ENCODE data around the gene CLDN34. TPM values are rescaled to one million over a fixed set of nuclear protein-coding genes. Genes with fewer than 3 reads are reported as not detected.

CLDN34 gene
- polyA plus RNA-seq, 1 of the 3 experiments (the other 2 are of a cell fraction), result not detected

DNA sequence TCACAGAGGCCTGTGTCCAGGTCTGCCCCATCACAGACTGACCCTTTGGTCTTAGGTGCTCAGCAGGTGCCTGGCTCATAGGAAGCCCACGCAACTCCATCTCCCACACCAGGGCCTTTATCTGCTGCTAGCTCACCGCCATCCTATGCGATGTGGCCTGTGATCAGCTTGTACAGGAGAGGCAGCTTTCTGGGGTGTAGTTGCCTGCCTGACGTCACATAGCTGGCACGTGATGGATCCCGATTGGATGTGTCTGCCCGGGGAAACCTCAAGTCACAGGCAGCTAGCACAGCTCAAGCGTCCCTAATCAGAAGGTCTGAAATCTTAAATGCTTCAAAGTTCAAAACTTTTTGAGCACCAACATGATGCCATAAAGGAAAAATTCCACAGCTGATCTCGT, 41.2 kb upstream of the CLDN34 start:
- Histone ChIP-seq H3K4me2 (no peak overlapping the region), H3K9me2 (no peaks in the 10 kb centered on the region), H3K4me3 (ENCODE audit: low read depth in 2 of 2, low read length in 1 of 2) (no peak overlapping the region), H3K9ac (no peak overlapping the region), H3F3A (replicated peaks; ENCODE audit: insufficient read depth) (no peaks in the 10 kb centered on the region), H3K27me3 (ENCODE audit: insufficient read depth) (no peaks in the 10 kb centered on the region), H3K27ac (ENCODE audit: low read depth in 2 of 2, low read length in 1 of 2) (no peak overlapping the region), H3K9me3 (no peaks in the 10 kb centered on the region), H4K20me1 (ENCODE audit: insufficient read depth) (no peaks in the 10 kb centered on the region), H3K4me1 (ENCODE audit: control insufficient read depth in 1 of 2, insufficient read depth in 2 of 2, low read depth in 1 of 2, low read length in 1 of 2) (no peaks in the 10 kb centered on the region), H3K36me3 (replicated peaks in 1 of 2; ENCODE audit: control insufficient read depth in 1 of 2, insufficient read depth in 2 of 2, low read length in 1 of 2) (no peaks in the 10 kb centered on the region), H2AFZ (ENCODE audit: low read depth) (no peak overlapping the region), H3K79me2 (ENCODE audit: insufficient read depth) (no peaks in the 10 kb centered on the region)
- POLR2A ChIA-PET, result no interaction called here
- no peak for TF ChIP-seq NRF1 (IDR thresholded peaks at IDR 0.05; ENCODE audit: low read depth, low read length)
- TF ChIP-seq NFIC (IDR thresholded peaks at IDR 0.05; ENCODE audit: borderline replicate concordance), result no peak
- TF ChIP-seq SIN3A (IDR thresholded peaks at IDR 0.05; ENCODE audit: borderline replicate concordance, low read depth, low read length), result no peak
- no peak for TF ChIP-seq SMC3 (IDR thresholded peaks at IDR 0.05; ENCODE audit: low read depth, low read length)
- TF ChIP-seq TCF12 (IDR thresholded peaks at IDR 0.05), result no peak
- TF ChIP-seq, protein P1, sequence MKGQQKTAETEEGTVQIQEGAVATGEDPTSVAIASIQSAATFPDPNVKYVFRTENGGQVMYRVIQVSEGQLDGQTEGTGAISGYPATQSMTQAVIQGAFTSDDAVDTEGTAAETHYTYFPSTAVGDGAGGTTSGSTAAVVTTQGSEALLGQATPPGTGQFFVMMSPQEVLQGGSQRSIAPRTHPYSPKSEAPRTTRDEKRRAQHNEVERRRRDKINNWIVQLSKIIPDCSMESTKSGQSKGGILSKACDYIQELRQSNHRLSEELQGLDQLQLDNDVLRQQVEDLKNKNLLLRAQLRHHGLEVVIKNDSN (IDR thresholded peaks at IDR 0.05; ENCODE audit: borderline replicate concordance, low read depth), result no peak
- no peak for TF ChIP-seq MEF2A (IDR thresholded peaks at IDR 0.05; ENCODE audit: borderline replicate concordance, low read depth)
- no peak for TF ChIP-seq EZH2phosphoT487 (IDR thresholded peaks at IDR 0.05; ENCODE audit: borderline replicate concordance, low read depth)
- no peak for DNase-seq
- WGBS (ENCODE audit: low lambda C conversion rate), result 30% methylated on average over 9 of the region's 9 CpGs
- CTCF ChIA-PET, result no interaction called here

DNA sequence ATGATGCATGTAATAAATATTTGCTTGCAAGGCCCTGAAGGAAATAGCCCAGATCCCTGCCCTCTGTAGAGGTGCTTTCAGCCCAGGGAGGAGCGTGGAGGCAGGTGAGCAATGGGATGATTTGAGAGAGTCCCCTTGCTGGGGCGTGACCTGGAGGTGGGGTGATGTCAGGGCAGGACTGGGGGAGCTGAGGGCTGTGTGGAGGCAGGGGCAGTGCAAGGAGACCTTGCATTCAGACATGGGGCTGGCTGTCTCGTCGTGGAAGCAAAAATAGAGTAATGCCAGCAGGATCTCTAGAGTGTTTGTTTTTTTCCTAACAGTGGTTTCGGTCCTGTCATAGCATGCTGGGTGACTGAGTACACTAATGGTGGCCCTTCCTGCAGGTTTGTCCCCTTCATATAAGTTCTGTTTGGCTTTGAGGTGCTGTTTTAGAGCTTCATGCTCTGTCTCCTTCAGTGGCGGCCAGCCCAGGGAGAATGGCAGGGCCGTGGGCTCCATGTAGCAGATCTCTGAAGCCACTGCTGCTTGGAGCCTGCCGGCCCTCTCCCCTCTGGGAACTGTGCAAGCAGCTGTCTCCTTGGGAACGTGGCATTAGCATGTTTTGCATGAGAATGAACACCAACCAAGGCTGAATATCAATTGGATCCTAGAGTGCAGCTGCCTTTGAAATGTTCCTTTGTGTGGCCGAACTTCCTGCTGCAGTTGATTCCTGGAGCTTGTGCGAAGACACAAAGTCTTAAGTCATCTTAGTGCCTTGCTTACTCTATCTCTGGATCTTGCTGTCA, 39.3 kb upstream of the CLDN34 start:
- DNase-seq, result no peak
- no peak overlapping the region for H3K4me2 ChIP-seq
- no peaks in the 10 kb centered on the region for H3F3A ChIP-seq (replicated peaks; ENCODE audit: insufficient read depth)
- ChIA-PET POLR2A (no interaction called here), CTCF (no interaction called here)
- H3K9ac ChIP-seq, result no peak overlapping the region
- H3K36me3 ChIP-seq (replicated peaks in 1 of 2; ENCODE audit: control insufficient read depth in 1 of 2, insufficient read depth in 2 of 2, low read length in 1 of 2), result no peaks in the 10 kb centered on the region
- TF ChIP-seq, protein P1 (IDR thresholded peaks at IDR 0.05; ENCODE audit: borderline replicate concordance, low read depth), result no peak
- no peaks in the 10 kb centered on the region for H3K79me2 ChIP-seq (ENCODE audit: insufficient read depth)
- no peaks in the 10 kb centered on the region for H4K20me1 ChIP-seq (ENCODE audit: insufficient read depth)
- H2AFZ ChIP-seq (ENCODE audit: low read depth), result no peak overlapping the region
- no peaks in the 10 kb centered on the region for H3K9me2 ChIP-seq
- H3K4me3 ChIP-seq (ENCODE audit: low read depth in 2 of 2, low read length in 1 of 2), result no peak overlapping the region
- H3K4me1 ChIP-seq (ENCODE audit: control insufficient read depth in 1 of 2, insufficient read depth in 2 of 2, low read depth in 1 of 2, low read length in 1 of 2), result no peaks in the 10 kb centered on the region
- WGBS (ENCODE audit: low lambda C conversion rate), result 27% methylated on average over 10 of the region's 11 CpGs
- H3K9me3 ChIP-seq, result no peaks in the 10 kb centered on the region
- no peak overlapping the region for H3K27ac ChIP-seq (ENCODE audit: low read depth in 2 of 2, low read length in 1 of 2)
- no peaks in the 10 kb centered on the region for H3K27me3 ChIP-seq (ENCODE audit: insufficient read depth)

DNA sequence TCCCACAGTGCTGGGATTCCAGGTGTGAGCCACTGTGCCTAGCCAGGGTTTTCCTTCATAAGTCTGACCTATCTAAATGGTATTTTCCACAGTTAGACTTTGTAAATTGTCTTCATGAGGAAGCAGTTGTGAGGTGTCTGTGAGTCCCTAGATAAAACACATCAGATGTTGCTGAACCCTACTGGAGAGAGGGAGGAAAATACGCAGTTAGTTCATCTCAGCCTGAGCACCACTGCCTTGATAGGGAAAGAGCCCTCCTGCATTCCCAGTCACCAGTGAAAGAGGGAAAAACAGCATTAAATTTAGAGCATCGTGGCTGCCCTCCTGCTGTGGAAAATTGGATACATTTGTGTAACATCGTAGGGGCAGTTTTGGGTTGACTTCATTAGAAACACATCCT, 31.7 kb upstream of the CLDN34 start:
- POLR2A ChIA-PET, result no interaction called here
- 34% methylated on average over 3 of the region's 3 CpGs for WGBS (ENCODE audit: low lambda C conversion rate)
- TF ChIP-seq RXRA (IDR thresholded peaks at IDR 0.05; ENCODE audit: borderline replicate concordance, low read depth), result no peak
- no peak for TF ChIP-seq EP300 (IDR thresholded peaks at IDR 0.05; ENCODE audit: borderline replicate concordance in 1 of 2, low read depth in 1 of 2, low read length in 1 of 2)
- no peak for TF ChIP-seq TCF12 (IDR thresholded peaks at IDR 0.05)
- no peak for TF ChIP-seq MXI1 (IDR thresholded peaks at IDR 0.05; ENCODE audit: low read depth, low read length)
- TF ChIP-seq RFX5 (IDR thresholded peaks at IDR 0.05; ENCODE audit: low read length), result no peak
- TF ChIP-seq, protein P2, sequence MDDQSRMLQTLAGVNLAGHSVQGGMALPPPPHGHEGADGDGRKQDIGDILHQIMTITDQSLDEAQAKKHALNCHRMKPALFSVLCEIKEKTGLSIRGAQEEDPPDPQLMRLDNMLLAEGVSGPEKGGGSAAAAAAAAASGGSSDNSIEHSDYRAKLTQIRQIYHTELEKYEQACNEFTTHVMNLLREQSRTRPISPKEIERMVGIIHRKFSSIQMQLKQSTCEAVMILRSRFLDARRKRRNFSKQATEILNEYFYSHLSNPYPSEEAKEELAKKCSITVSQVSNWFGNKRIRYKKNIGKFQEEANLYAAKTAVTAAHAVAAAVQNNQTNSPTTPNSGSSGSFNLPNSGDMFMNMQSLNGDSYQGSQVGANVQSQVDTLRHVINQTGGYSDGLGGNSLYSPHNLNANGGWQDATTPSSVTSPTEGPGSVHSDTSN (IDR thresholded peaks at IDR 0.05), result no peak
- no peak for TF ChIP-seq GABPA (IDR thresholded peaks at IDR 0.05; ENCODE audit: low read depth)
- TF ChIP-seq YY1 (IDR thresholded peaks at IDR 0.05; ENCODE audit: low read depth), result no peak
- no peak for TF ChIP-seq SIN3A (IDR thresholded peaks at IDR 0.05; ENCODE audit: borderline replicate concordance, low read depth, low read length)
- no peak for TF ChIP-seq MEF2A (IDR thresholded peaks at IDR 0.05; ENCODE audit: borderline replicate concordance, low read depth)
- no peak for TF ChIP-seq SMC3 (IDR thresholded peaks at IDR 0.05; ENCODE audit: low read depth, low read length)
- TF ChIP-seq, protein P3, sequence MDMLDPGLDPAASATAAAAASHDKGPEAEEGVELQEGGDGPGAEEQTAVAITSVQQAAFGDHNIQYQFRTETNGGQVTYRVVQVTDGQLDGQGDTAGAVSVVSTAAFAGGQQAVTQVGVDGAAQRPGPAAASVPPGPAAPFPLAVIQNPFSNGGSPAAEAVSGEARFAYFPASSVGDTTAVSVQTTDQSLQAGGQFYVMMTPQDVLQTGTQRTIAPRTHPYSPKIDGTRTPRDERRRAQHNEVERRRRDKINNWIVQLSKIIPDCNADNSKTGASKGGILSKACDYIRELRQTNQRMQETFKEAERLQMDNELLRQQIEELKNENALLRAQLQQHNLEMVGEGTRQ (IDR thresholded peaks at IDR 0.05; ENCODE audit: borderline replicate concordance, low read depth, low read length), result no peak

More for the DNA sequence above, 31.7 kb upstream of the CLDN34 start:
- H3K36me3 ChIP-seq (replicated peaks in 1 of 2; ENCODE audit: control insufficient read depth in 1 of 2, insufficient read depth in 2 of 2, low read length in 1 of 2), result no peaks in the 10 kb centered on the region
- no peaks in the 10 kb centered on the region for H3K79me2 ChIP-seq (ENCODE audit: insufficient read depth)
- H3K4me2 ChIP-seq, result no peak overlapping the region
- no peaks in the 10 kb centered on the region for H3K9me3 ChIP-seq
- H3F3A ChIP-seq (replicated peaks; ENCODE audit: insufficient read depth), result no peaks in the 10 kb centered on the region
- H3K4me3 ChIP-seq (ENCODE audit: low read depth in 2 of 2, low read length in 1 of 2), result no peak overlapping the region
- H3K27me3 ChIP-seq (ENCODE audit: insufficient read depth), result no peaks in the 10 kb centered on the region
- H3K9me2 ChIP-seq, result no peaks in the 10 kb centered on the region
- no peak overlapping the region for H3K27ac ChIP-seq (ENCODE audit: low read depth in 2 of 2, low read length in 1 of 2)
- no peaks in the 10 kb centered on the region for H4K20me1 ChIP-seq (ENCODE audit: insufficient read depth)
- CTCF ChIA-PET, result no interaction called here
- H2AFZ ChIP-seq (ENCODE audit: low read depth), result no peak overlapping the region
- H3K9ac ChIP-seq, result no peak overlapping the region
- no peaks in the 10 kb centered on the region for H3K4me1 ChIP-seq (ENCODE audit: control insufficient read depth in 1 of 2, insufficient read depth in 2 of 2, low read depth in 1 of 2, low read length in 1 of 2)
- DNase-seq, result no peak

Measured in SK-N-SH (cell line).